Retinal pigment epithelial cell (primary cell): ENCODE data around the gene GBF1.

Source experiments
- DNase-seq: peaks from one replicate; pipeline ENCODE4 v3.0.0-alpha.2; 2010; ENCODE audit warnings: low read depth
- H3K4me3 ChIP-seq: 2 replicates; pipeline ENCODE4 v1.5.1; 2011; ENCODE audit warnings: mild to moderate bottlenecking, low read length, control low read depth, moderate library complexity
- TF ChIP-seq, protein P1 (sequence below): conservative IDR thresholded peaks from 2 replicates; pipeline ENCODE4 v1.5.1; 2011; ENCODE audit warnings: low read depth, low read length, control low read depth, inconsistent platforms

The GBF1 gene

DNA sequence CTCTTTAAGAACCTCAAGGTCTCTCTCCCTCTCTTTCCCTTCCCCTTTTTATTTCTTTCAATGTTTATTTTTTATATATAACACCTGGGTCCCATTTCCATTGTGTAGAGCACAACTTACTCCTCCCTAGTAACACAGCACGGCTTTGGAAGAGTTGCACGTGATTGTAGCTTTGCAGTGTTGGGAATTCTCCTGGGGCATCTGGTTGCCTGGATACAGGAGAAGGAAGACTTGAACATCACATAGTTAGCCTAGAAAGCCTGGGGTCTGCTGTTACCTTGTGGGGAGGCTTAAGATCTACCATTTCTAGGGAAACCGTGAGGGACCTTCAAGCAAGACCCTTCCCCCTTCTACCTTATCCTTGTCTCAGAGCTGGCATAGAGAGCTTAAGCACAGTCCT lies 109.1 kb downstream of the GBF1 start:
- no peak for DNase-seq
- no peak overlapping the region for H3K4me3 ChIP-seq
- TF ChIP-seq, protein P1, sequence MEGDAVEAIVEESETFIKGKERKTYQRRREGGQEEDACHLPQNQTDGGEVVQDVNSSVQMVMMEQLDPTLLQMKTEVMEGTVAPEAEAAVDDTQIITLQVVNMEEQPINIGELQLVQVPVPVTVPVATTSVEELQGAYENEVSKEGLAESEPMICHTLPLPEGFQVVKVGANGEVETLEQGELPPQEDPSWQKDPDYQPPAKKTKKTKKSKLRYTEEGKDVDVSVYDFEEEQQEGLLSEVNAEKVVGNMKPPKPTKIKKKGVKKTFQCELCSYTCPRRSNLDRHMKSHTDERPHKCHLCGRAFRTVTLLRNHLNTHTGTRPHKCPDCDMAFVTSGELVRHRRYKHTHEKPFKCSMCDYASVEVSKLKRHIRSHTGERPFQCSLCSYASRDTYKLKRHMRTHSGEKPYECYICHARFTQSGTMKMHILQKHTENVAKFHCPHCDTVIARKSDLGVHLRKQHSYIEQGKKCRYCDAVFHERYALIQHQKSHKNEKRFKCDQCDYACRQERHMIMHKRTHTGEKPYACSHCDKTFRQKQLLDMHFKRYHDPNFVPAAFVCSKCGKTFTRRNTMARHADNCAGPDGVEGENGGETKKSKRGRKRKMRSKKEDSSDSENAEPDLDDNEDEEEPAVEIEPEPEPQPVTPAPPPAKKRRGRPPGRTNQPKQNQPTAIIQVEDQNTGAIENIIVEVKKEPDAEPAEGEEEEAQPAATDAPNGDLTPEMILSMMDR = no peak

DNA sequence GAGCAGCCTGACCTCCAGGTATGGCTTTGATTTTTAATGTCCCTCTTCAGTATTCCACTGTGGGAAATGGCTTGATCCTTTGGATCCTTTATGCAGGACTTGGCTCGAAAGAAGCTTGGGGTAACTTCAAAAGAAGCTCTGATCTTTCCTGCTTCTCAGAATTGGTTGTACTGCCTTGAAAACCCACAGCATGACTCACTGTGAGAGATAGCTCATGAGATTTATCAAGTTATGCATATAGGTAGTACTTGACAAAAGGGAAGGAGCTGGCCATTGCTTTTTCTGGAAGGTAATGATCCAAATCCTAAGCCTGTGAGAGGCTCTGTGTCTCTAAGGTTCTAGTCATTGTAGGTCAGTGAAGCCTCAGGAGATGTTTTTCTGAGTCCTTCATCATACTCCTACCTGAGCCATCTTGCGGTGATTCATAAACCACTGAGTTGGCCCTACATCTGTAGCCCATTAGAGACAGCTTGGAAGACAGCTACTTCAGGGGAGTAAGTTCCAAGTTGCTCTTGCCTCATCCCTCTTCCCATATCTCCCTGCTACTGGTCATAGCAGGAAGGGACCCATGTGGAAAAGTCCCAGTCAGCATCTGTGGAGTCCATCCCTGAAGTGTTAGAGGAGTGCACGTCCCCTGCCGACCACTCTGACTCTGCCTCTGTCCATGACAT lies 113.5 kb downstream of the GBF1 start:
- TF ChIP-seq, protein P1 = no peak
- DNase-seq = no peak
- H3K4me3 ChIP-seq = no peak overlapping the region

DNA sequence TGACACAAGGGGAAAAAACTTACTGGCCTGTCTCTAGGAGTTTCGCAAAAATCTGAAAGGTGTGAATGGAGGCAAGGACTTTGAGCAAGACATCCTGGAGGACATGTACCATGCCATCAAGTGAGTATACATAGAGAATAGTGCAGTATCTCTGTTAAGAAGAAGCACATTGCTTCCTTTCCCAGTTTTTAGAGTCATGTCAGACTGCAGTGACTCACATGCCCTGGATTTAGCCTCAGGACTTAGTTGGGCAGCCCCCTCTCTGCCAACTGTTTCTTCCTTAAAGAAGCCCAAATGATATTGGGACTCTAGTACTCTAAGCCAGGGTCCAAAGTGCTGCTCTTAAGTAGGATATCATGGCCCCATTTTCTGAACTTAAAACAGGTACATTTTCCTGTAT lies 122.1 kb downstream of the GBF1 start:
- DNase-seq = no peak
- H3K4me3 ChIP-seq = no peak overlapping the region
- TF ChIP-seq, protein P1 = no peak

- DNase-seq = no peak
- TF ChIP-seq, protein P1 = no peak
- H3K4me3 ChIP-seq = no peak overlapping the region
Observed at GRCh38 chr10:102368077-102368476, 122.7 kb downstream of the GBF1 start.

DNA sequence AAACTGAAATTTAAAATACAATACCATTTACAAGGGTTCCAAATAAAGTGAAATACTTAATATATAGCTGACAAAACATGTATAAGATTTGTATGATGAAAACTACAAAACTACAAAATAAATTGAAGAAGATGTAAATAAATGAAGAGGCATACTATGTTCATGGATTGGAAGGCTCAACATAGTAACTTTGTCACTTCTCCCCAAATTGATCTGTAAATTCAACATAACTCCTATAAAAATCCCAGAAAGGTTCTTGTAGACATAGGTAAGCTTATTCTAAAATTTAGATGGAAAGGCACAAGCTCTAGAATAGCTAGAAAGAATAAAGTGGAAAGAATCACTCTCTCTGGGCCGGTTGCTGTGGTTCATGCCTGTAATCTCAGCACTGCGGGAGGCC lies 126.0 kb downstream of the GBF1 start:
- no peak overlapping the region for H3K4me3 ChIP-seq
- no peak for DNase-seq
- TF ChIP-seq, protein P1 = no peak

DNA sequence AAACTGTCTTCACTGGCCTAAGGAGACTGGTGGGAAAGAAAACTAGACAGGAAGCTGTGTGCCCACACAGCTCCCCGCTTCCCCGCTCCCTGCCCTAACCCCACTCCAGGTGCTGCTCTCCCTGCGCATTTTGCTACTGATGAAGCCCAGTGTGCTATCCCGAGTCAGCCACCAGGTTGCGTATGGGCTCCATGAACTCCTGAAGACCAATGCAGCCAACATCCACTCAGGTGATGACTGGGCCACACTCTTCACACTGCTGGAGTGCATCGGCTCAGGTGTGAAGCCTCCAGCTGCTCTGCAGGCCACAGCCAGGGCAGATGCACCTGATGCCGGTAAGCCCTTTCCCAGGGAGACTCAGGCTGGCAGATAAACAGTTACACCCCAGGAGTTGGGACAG lies 129.9 kb downstream of the GBF1 start:
- H3K4me3 ChIP-seq = no peak overlapping the region
- TF ChIP-seq, protein P1 = peak; percentile 35

GRCh38 chr10:102375867-102376266 lies 130.5 kb downstream of the GBF1 start:
- TF ChIP-seq, protein P1 = no peak
- DNase-seq = no peak
- H3K4me3 ChIP-seq = no peak overlapping the region

More for the DNA sequence above, 129.9 kb downstream of the GBF1 start:
- DNase-seq = no peak
